T-helper 2 cell treated with Interferon-gamma antibody and Interleukin-4, amounts not matched to agents 100 ng/mL and 5 ng/mL, for 36 hours (primary cell): ENCODE data around the gene PTPN13. TPM values are rescaled to one million over a fixed set of nuclear protein-coding genes. Genes with fewer than 3 reads are reported as not detected.
"Not testable (repeated sequence)": the region's sequence is repeated elsewhere in the genome, so short reads cannot be mapped to it uniquely, and the experiment has no call there.

Experiments
- intact Hi-C: fragments of 100-400 bp; cut with micrococcal nuclease; formaldehyde crosslinking; loops from one replicate; pipeline ENCODE4 v1.15.1; 2023
- total RNA-seq: library from RNA; stranded (reverse); gene quantifications from 2 replicates; pipeline ENCODE4 v1.2.3, GENCODE V29; 2022

Gene PTPN13
- total RNA-seq, 1 donor from 2014 or later: 0.34 TPM

GRCh38 chr4:86688026-86688425, 93.9 kb downstream of the PTPN13 start:
- intact Hi-C loops: no loop called here

- intact Hi-C loops: no loop called here
These were observed 110.5 kb downstream of the PTPN13 start for GRCh38 chr4:86704601-86705000.

- intact Hi-C loops: no loop called here
These were observed 112.9 kb downstream of the PTPN13 start for GRCh38 chr4:86706923-86707597.

- intact Hi-C loops: no loop called here
These were observed 123.5 kb downstream of the PTPN13 start for GRCh38 chr4:86717651-86718050.

- intact Hi-C loops: no loop called here
These were observed 124.0 kb downstream of the PTPN13 start for GRCh38 chr4:86718152-86718551.

GRCh38 chr4:86719149-86719548, 125.0 kb downstream of the PTPN13 start:
- intact Hi-C loops: not testable (repeated sequence)

- intact Hi-C loops: no loop called here
These were observed 126.5 kb downstream of the PTPN13 start for GRCh38 chr4:86720508-86721068.

- intact Hi-C loops: no loop called here
These were observed 127.3 kb downstream of the PTPN13 start for GRCh38 chr4:86721412-86721811.

GRCh38 chr4:86730310-86730709, 136.2 kb downstream of the PTPN13 start:
- intact Hi-C loops: no loop called here

GRCh38 chr4:86737244-86737643, 143.1 kb downstream of the PTPN13 start:
- intact Hi-C loops: no loop called here

GRCh38 chr4:86741846-86742245, 147.7 kb downstream of the PTPN13 start:
- intact Hi-C loops: no loop called here

- intact Hi-C loops: no loop called here
These were observed 150.5 kb downstream of the PTPN13 start for GRCh38 chr4:86744570-86744969.

GRCh38 chr4:86749121-86749520, 155.0 kb downstream of the PTPN13 start:
- intact Hi-C loops: no loop called here

GRCh38 chr4:86755388-86755787, 161.3 kb downstream of the PTPN13 start:
- intact Hi-C loops: loop anchor here (10.0 kb wide), 1 partner anchor 139 kb away; the partner anchor contains the start of gene C4orf36

- intact Hi-C loops: loop anchor here (10.0 kb wide), 1 partner anchor 137 kb away; the partner anchor contains the start of gene C4orf36
These were observed 163.4 kb downstream of the PTPN13 start for GRCh38 chr4:86757468-86757867.

GRCh38 chr4:86759298-86759697, 165.2 kb downstream of the PTPN13 start:
- intact Hi-C loops: loop anchor here (10.0 kb wide), 1 partner anchor 136 kb away; the partner anchor contains the start of gene C4orf36

- intact Hi-C loops: no loop called here
These were observed 168.5 kb downstream of the PTPN13 start for GRCh38 chr4:86762649-86763048.

- intact Hi-C loops: no loop called here
These were observed 175.7 kb downstream of the PTPN13 start for GRCh38 chr4:86769794-86770193.

- intact Hi-C loops: no loop called here
These were observed 177.0 kb downstream of the PTPN13 start for GRCh38 chr4:86771141-86771540.

GRCh38 chr4:86775061-86775460, 180.9 kb downstream of the PTPN13 start:
- intact Hi-C loops: no loop called here

GRCh38 chr4:86778175-86778574, 184.1 kb downstream of the PTPN13 start:
- intact Hi-C loops: no loop called here

GRCh38 chr4:86788826-86789225, 194.7 kb downstream of the PTPN13 start:
- intact Hi-C loops: no loop called here

- intact Hi-C loops: no loop called here
These were observed 197.0 kb downstream of the PTPN13 start for GRCh38 chr4:86791126-86791525.
